IPS-NIHi7 (cell line): ENCODE data around the gene TMEM252.

Source experiments
- DNase-seq: peaks from one replicate; pipeline ENCODE4 v3.0.0; 2012; ENCODE audit warnings: mixed read lengths; ENCODE audit errors: extremely low spot score

TMEM252 gene

GRCh38 chr9:68498816-68499215, 41.9 kb downstream of the TMEM252 start:
- no peak for DNase-seq

- no peak for DNase-seq
Measured at GRCh38 chr9:68497629-68498028, 43.1 kb downstream of the TMEM252 start.

DNA sequence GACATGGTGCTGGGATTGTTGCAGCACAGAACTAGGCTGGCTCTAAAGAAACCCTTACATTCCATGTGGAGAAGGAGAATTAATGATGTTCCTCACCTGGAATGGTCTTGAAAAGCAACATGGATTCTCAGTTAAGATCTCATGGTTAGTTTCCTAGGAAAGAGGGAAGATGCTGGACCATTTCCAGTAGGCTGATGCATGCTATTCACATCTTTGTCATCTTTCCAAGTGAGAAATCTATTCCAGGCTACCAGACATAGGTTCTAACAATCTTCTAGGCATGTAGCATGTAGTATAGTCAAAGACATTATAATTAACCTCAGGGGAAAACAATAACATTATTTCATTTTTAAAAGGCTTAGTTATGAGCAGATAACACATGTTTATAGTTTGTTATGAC, 44.3 kb downstream of the TMEM252 start:
- no peak for DNase-seq

DNA sequence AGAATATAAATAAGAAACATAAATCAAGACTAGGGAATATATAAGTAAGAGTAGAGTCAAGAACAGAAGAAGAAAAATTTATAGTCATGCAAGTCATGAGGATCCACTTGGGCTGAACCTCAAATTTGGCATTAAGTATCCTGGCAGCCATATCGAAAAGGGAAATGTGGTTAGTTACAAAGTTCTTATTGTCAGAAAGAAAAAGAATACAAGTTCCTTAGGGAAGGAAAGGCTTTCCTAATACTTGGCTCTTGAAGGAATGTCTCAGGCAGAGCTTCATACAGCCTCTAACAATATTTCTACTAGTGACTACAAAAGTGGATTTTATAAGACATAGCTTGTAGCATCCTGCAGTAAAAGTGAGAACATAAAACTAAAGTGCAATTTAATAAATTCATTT, 45.4 kb downstream of the TMEM252 start:
- no peak for DNase-seq

GRCh38 chr9:68493958-68494577, 46.6 kb downstream of the TMEM252 start:
- no peak for DNase-seq

GRCh38 chr9:68493541-68493940, 47.1 kb downstream of the TMEM252 start:
- no peak for DNase-seq

DNA sequence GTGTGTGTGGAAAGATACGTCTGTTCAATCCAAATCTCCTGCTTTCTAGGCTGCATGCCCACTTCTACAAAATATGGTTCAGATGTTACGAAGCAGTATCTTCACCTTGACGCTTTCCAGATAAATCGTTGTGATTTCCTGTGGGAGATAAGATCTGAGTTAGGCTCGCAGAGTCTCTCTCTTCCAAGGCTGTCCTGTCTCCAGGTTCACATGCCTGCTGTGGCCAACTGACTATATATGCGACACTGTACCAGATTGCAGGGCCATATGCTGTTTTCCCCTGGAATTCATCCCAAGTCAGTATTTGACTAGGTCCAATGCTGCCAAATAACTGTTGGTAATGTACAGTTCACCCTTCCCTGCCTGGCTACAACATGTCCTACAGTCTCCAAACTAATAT, 47.9 kb downstream of the TMEM252 start:
- no peak for DNase-seq

DNA sequence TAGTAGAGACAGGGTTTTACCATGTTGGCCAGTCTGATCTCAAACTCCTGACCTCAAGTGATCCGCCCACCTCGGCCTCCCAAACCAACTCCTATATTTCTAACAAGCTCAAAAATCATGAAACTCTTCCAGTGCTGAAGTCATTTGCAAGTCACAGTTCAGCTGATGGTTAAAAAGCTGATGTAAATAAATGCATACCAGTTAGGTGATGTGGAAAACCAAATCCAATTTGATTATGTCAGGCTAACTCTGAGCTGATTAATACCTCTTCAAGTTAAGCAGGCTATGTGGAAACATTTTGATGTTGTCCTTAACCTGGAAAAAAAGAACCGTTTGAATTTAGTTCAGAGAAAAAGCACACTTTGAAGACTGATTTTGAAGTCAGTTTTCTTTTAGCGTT, 51.0 kb downstream of the TMEM252 start:
- no peak for DNase-seq

GRCh38 chr9:68488126-68488525, 52.6 kb downstream of the TMEM252 start:
- no peak for DNase-seq
